Measurements from ENCODE around the gene UTP25. TPM values are rescaled to one million over a fixed set of nuclear protein-coding genes. Genes with fewer than 3 reads are reported as not detected.
"Not testable (repeated sequence)": the region's sequence is repeated elsewhere in the genome, so short reads cannot be mapped to it uniquely, and the experiment has no call there.

UTP25 gene
- total RNA-seq (2014; rRNA removed; shearing (Covaris generic); ENCODE audit: low replicate concordance) = 7.4 and 8.3 TPM in 2 replicates

DNA sequence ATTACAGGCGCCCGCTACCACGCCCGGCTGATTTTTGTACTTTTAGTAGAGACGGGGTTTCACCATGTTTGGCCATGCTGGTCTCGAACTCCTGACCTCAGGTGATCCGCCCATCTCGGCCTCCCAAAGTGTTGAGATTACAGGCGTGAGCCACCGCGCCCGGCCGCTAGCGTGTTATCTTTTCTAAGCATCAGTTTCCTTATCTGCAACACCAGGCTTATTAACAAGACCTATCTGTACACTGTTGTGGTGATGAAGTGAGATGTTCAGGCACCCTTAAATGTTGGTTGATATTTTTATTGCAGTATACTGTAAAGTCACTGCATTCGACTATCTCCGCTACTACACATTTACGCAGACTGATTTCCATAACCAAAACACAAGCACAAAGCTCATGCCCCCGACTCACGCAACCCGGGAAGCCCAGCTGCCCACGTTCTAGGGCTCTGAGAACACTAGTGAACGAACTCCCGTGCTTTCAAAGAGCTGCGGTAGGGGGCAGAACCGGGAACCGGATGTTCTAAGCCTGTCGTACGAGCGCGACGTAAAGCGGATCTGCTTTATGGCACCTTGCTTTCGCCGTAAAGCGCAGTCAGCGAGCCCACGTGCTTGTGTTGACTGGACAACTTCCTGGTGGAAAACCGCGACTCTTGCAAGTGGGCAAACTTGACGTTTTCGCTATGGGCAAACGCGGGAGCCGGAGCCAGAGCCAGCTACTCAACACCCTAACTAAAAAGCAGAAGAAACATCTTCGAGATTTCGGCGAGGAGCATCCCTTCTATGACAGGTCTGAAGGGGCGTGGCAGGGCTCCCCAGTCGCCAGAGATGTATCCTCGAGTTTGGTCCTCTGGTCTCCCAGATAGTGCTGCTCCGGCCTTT is at the start of gene UTP25:
TSS of gene UTP25 (plus strand) at position 589 of the 879 bp plus-strand sequence. CDS start at position 681, 92 bp downstream.
- in situ Hi-C loops (cut with HindIII; ENCODE audit: low pct_unique_long_range_greater_than_20kb, low sequenced_read_pairs) = no loop called here
- DNase-seq (ENCODE audit: low read depth) = peak; percentile 92

DNA sequence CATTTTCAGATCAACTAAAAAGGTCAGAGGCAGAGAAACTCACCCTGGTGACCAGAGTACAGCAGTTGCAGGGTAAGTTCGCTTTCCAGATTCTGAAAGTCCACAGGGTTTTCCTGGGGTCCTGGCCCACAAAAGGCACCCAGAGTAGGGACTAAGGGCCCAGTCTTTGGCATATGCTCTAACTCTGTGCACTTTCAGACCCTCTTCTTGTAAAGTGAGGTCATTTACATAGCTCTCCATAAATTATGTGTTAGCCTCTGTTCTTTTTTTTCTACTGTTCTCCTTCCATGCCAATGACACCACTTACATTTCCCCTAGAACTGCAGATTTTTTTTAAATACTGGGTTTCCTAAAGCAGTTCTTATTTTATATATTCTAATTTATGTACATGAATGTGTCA is 49.7 kb upstream of the UTP25 start:
- DNase-seq (ENCODE audit: low read depth) = no peak
- in situ Hi-C loops (cut with HindIII; ENCODE audit: low pct_unique_long_range_greater_than_20kb, low sequenced_read_pairs) = no loop called here

DNA sequence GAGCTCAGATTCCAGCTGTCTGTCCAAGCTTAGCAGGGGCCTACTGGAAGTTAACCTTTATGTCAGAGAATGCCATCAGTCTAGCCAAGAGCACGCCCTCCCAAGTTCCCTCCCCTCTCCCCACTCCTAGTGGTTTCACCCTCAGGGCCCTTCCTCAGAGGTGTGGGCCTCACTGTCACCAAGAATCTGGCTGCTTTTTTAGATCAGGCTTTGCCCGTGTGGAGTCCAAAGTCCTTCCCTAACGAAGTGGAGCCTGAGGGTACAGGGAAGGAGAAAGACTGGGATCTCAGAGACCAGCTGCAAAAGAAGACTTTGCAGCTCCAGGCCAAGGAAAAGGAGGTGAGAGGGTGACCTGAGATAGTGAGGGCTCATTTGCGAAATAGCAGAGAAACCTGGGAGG is 47.5 kb upstream of the UTP25 start:
- DNase-seq (ENCODE audit: low read depth) = no peak
- in situ Hi-C loops (cut with HindIII; ENCODE audit: low pct_unique_long_range_greater_than_20kb, low sequenced_read_pairs) = no loop called here

DNA sequence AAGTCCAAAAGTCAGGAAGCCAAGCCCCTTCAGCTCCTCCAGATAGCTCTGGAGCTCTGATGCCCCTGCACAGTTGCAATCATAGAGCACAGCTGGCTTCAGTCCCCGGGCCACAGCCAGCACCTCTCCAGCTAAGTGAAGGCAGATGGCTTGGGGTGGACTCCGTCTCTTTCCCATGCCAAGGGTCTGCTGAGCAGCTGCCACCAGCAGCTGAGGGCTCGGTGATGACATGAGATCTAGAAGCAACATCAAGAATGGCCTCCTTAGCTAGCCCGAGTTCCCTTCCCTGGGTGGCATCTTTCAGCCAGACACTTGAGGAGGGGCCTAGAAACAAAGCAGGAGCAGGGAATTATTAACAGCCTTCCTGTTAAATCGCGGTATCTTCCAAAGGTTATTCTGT is 44.4 kb upstream of the UTP25 start:
- no peak for DNase-seq (ENCODE audit: low read depth)
- in situ Hi-C loops (cut with HindIII; ENCODE audit: low pct_unique_long_range_greater_than_20kb, low sequenced_read_pairs) = no loop called here

DNA sequence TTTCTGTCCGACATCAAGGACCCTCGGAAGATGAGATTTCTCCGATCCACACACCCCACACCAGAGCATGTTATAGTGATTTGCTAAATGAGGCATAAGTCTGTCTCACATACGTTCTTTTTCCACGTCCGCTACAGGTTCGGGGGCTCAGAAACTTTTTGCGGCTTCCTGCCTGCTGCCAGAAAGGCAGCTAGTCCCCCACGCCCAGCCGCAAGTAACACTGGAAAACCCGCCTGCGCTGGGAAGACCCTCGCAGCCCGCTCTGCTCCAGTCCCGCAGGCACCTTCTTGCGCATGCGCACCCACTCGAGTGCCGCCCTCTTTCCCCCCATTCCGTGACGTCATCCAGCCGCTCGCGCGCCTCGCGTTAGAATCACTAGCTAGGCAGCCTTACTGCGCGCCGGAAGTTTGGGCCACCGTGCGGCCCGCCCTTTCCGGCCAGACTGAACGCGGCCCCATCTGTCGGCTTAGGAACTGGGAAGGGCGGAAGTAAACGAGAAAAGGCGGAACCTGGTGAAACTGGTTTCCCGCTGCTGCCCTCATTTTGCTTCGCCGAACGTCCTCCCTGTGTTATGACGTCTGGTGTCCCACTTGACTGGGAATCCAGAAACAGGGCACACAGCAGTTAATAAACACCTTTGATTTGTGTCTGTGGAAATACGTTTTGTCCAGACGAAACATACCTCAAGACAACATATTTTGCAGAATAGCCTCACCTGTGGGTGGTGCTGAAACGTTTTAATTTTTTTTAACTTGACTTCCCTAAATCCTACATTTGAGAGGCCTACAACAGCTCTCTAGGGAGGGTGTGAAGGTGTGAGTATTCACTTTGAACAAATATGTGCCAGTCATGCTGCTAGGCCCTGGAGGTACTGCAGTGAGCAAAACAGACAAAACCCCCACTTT is 43.3 kb upstream of the UTP25 start, which contains the start of gene C1orf74:
TSS of gene C1orf74 (minus strand) at position 295 of the 905 bp plus-strand sequence. CDS start 925 bp downstream, outside the sequence.
- DNase-seq (ENCODE audit: low read depth) = peak; percentile 96
- in situ Hi-C loops (cut with HindIII; ENCODE audit: low pct_unique_long_range_greater_than_20kb, low sequenced_read_pairs) = no loop called here

- no peak for DNase-seq (ENCODE audit: low read depth)
- in situ Hi-C loops (cut with HindIII; ENCODE audit: low pct_unique_long_range_greater_than_20kb, low sequenced_read_pairs) = no loop called here
These were observed 42.2 kb upstream of the UTP25 start for GRCh38 chr1:209785592-209785991.

DNA sequence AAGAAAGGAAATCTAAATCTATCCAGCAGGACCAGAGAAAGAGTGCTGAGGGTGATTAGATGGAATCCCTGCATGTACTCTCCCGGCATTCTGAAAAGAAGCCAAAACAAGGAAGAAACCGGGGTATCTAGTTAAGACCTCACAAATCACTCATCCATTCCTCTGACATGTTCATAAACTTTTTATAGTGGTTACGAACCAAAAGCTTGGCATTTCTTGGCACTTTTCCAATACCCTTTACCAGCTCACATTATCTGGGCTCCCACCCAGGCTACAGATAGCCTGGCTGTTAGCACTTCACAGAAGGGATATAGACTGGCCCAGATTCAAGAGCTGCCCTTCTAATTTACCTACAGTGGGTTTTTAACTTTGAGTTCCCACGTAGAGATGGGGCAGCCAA is 41.6 kb upstream of the UTP25 start:
- DNase-seq (ENCODE audit: low read depth) = no peak
- in situ Hi-C loops (cut with HindIII; ENCODE audit: low pct_unique_long_range_greater_than_20kb, low sequenced_read_pairs) = no loop called here

- no peak for DNase-seq (ENCODE audit: low read depth)
- in situ Hi-C loops (cut with HindIII; ENCODE audit: low pct_unique_long_range_greater_than_20kb, low sequenced_read_pairs) = no loop called here
These were observed 40.2 kb upstream of the UTP25 start for GRCh38 chr1:209787551-209787950.

GRCh38 chr1:209789245-209789644 is 38.5 kb upstream of the UTP25 start:
- in situ Hi-C loops (cut with HindIII; ENCODE audit: low pct_unique_long_range_greater_than_20kb, low sequenced_read_pairs) = no loop called here

DNA sequence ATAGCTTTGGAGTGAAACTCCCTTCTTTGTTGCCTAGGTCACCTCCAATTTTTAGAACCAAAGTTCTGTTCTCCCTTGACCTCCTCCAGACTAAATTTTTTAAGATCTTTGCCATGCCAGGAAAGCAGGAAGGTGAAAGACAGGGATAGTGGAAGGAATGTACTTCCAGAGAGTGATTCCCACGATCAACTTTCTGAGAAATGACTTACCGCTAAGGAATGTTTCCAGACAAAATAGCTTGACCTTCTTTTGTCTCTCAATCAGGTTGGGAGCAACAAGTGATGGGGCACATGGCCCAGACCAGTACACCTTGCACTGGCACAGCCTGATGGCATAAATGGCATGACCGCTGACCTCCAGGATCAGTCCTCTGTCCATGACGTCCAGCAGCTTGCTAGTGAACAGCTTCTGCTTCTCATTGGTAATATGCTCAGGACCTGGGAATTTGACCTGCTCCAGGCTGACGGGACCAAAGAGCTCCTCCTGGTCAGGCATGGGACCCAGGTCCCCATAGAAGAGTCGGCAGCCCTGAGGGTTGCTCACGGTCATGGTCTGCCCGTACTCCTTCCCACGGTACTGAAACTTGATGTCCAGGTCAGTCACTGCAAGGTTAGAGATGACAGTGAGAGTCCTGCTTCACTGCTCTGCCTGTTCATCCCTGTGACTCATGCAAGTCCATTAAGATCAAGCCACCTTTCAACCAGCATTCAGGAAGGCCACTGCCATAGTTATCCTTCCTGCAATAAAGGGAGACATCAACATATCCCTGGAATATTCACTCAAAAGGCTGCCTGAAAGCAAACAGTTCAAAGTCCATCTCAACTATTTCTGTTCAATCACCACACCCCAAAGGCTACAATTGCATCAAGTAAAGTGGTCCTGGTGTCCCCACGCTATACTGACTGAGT is 37.2 kb upstream of the UTP25 start:
- in situ Hi-C loops (cut with HindIII; ENCODE audit: low pct_unique_long_range_greater_than_20kb, low sequenced_read_pairs) = no loop called here
- peak; percentile 23 for DNase-seq (ENCODE audit: low read depth)

More at GRCh38 chr1:209789245-209789644, 38.5 kb upstream of the UTP25 start:
- DNase-seq (ENCODE audit: low read depth) = no peak

- in situ Hi-C loops (cut with HindIII; ENCODE audit: low pct_unique_long_range_greater_than_20kb, low sequenced_read_pairs) = no loop called here
- DNase-seq (ENCODE audit: low read depth) = no peak
These were observed 35.9 kb upstream of the UTP25 start for GRCh38 chr1:209791920-209792319.

DNA sequence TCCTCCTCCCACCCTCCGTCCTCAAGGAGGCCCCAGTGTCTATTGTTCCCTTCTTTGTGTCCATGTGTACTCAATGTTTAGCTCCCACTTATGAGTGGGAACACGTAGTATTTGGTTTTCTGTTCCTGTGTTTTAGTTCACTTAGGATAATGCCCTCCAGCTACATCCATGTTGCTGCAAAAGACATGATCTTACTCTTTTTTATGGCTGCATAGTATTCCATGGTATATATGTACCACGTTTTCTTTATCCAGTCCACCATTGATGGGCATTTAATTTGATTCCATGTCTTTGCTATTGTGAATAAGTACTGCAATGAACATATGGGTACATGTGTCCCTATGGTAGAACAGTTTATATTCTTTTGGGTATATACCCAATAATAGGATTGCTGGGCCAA is 34.1 kb upstream of the UTP25 start:
- in situ Hi-C loops (cut with HindIII; ENCODE audit: low pct_unique_long_range_greater_than_20kb, low sequenced_read_pairs); DNase-seq (ENCODE audit: low read depth): not testable (repeated sequence)

GRCh38 chr1:209797978-209798639 is 29.7 kb upstream of the UTP25 start:
- no peak for DNase-seq (ENCODE audit: low read depth)
- in situ Hi-C loops (cut with HindIII; ENCODE audit: low pct_unique_long_range_greater_than_20kb, low sequenced_read_pairs) = no loop called here

GRCh38 chr1:209800984-209801834 is 26.6 kb upstream of the UTP25 start:
- in situ Hi-C loops (cut with HindIII; ENCODE audit: low pct_unique_long_range_greater_than_20kb, low sequenced_read_pairs) = no loop called here
- DNase-seq (ENCODE audit: low read depth) = no peak

GRCh38 chr1:209802117-209802779 is 25.5 kb upstream of the UTP25 start:
- in situ Hi-C loops (cut with HindIII; ENCODE audit: low pct_unique_long_range_greater_than_20kb, low sequenced_read_pairs) = no loop called here
- no peak for DNase-seq (ENCODE audit: low read depth)

DNA sequence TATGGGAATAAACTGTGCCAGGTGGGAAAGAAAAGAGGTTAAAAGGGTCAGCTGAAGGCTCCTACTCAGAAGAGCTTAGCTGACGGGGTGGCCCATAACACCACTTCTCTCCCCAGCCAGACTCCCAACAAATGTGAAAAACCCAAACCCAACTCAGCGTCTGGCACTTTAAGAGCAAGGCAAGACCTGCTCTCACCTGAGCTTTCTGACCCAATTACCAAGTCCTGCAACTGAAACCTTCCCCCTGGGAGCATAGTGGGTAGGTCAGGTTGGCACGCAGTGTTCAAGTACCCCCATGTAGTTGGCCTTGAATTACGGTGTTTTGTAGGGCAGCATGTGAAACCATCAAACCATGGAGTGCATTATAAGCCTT is 25.0 kb upstream of the UTP25 start:
- DNase-seq (ENCODE audit: low read depth) = no peak
- in situ Hi-C loops (cut with HindIII; ENCODE audit: low pct_unique_long_range_greater_than_20kb, low sequenced_read_pairs) = no loop called here
